Fibroblast of skin of right biceps (primary cell): Measurements from ENCODE around the gene FGFRL1.
"Not testable (repeated sequence)": the region's sequence is repeated elsewhere in the genome, so short reads cannot be mapped to it uniquely, and the experiment has no call there.

Source experiments
- DNase-seq: peaks from one replicate; pipeline ENCODE4 v3.0.0-alpha.2; 2013

Gene FGFRL1

DNA sequence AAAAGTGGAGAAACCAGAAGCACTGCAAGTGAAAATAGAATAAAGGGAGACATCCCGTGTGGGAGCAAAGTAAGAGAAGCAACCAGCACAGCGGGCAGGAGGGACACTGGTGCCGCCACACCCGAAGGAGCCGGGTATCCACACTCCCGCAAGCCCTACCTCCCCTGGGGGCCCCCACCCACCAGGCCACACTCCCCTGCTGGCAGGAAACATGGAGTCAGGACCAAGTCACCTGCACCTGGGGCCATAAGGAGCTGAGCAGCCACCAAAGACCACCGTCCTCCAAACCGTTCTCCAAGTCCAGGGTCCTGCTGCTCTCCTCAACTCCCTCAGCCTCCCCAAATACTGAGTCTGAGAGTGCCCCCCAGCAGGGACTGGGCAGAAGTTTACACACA, 30.5 kb downstream of the FGFRL1 start:
- DNase-seq = no peak

GRCh38 chr4:1042352-1043055, 31.1 kb downstream of the FGFRL1 start:
- no peak for DNase-seq

- no peak for DNase-seq
These were observed 31.7 kb downstream of the FGFRL1 start for GRCh38 chr4:1043162-1043561.

GRCh38 chr4:1043651-1044468, 32.4 kb downstream of the FGFRL1 start:
- DNase-seq = peak; percentile 99

DNA sequence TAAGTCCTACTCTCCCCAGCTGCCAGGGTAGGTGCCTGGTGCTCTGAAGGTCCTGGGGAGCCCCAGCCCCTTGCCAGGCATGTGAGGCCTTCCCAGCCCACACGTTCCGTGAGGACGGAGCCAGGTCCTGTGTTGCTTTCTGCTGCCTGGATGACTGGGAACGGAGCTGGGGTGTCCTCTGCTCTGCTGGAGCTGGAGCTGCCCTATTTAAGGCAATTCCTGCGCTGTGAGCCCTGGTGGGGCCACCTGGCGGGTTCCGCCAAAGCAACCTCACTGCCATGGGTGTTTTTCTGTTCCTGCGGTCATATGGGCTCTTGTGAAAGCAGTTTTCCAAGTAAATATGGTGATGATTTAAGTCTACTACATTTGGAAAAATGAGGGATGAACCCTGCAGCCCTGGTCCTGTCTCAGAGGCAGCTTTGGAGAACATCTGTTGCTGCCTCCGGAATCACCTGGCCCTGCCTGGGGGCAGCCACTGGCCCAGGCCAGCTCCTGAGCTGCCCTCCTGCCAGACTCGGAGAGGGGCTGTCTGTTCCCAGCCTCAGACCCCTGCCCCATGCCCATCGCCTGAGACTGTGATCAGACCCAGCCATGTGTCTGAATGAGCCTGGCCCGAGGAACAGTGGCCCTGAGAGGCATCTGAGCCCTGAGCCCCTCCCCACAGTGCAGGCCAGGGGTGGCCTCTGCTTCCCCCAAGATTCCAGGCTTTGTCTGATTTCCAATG, 33.2 kb downstream of the FGFRL1 start:
- DNase-seq = no peak

DNA sequence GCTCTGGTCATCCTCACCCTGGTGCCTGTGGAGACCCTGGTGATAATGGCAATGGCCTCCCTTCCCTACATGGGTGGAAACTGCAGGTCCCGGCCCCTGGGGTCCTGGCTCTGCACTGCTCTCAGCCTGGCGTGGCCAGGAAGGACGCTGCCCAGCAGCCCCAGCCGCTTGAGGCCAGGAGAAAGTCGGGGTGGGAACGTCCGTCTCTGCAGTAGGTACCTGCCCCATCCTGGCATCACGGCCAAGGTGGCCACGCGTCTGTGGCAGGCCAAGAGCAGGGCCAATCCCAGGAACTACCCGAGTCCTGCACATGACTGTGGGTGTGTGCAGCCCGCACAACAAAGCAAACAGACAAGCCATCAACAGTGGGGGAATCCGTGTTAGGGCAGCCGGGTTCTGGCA, 33.8 kb downstream of the FGFRL1 start:
- DNase-seq = no peak

- no peak for DNase-seq
These were observed 34.3 kb downstream of the FGFRL1 start for GRCh38 chr4:1045595-1046201.

- peak; percentile 86 for DNase-seq
These were observed 35.2 kb downstream of the FGFRL1 start for GRCh38 chr4:1046581-1047011.

DNA sequence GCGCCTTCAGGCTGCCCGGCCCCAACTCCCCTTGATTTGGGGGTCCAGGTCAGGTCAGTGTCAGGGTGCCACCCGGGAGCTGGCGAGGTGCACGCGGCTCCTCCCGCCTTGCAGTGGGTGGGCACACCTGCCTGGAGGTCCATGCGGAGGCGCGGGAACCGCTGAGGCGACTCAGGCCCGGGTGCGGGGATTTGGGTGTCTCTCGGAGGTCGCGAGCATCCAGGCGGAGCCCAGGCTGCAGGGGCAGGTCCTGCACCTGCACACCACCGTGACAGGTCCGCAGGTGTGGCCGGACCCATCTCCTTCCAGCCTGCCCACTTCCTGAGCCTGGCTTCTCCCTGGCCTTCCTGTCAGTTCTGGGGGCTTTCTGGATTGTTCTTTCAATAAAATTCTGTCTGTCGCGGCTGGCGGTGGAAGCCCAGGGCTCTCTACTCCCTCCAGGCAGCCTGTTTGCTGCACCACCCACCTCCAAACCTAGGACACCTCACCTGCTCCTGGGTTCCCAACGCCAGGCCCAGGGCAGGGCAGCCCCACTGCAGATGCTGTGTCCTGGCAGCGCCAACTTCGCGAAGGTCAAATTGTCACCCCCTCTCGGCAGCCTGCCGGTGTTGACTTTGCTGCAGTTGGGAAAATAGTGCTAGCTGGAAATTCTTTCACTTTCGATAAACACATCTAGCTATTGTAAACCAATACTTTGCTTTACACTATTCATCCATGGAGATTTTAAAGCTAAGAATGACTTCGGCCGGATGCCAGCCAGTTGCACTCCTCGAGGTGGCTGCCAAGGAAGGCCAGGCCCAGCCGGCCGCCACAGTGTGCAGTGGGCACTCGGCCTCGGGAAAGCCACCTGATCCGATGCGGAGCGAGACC, 35.9 kb downstream of the FGFRL1 start:
- no peak for DNase-seq

GRCh38 chr4:1047976-1048772, 36.7 kb downstream of the FGFRL1 start:
- DNase-seq = no peak

DNA sequence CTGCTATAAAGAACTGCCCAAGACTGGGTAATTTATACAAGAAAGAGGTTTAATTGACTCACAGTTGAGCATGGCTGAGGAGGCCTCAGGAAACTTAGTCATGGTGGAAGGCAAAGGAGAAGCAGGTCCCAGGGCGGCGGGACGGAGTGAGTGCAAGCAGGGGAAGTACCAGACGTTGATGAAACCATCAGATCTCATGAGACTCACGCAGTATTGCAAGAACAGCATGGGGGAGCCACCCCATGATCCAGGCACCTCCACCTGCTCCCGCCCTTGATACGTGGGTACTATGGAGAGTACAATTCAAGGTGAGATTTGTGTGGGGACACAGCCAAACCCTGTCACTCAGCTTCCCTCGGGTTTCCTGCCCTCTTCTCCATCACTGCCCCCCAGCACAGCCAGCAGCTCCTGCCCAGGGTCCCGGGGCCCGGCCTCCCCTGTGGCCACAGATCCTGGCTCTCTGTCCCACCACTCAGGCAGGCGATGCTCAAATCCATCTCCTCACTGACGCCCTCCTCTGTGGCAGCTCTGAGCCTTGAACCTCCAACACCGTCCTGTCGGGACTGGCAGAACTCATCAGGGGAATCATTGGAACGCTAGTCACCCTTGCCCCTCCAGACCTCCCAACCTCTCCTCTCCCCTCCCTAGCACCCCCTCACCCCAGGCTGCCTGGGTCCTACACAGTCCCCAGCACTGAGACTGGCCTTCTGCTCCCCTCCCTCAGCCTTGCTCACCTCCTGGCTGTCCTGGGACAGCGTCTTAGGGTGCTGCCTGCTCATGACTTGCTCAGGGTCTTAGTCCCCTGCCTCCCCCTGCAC, 37.6 kb downstream of the FGFRL1 start:
- no peak for DNase-seq

- DNase-seq = no peak
These were observed 38.1 kb downstream of the FGFRL1 start for GRCh38 chr4:1049591-1049905.

DNA sequence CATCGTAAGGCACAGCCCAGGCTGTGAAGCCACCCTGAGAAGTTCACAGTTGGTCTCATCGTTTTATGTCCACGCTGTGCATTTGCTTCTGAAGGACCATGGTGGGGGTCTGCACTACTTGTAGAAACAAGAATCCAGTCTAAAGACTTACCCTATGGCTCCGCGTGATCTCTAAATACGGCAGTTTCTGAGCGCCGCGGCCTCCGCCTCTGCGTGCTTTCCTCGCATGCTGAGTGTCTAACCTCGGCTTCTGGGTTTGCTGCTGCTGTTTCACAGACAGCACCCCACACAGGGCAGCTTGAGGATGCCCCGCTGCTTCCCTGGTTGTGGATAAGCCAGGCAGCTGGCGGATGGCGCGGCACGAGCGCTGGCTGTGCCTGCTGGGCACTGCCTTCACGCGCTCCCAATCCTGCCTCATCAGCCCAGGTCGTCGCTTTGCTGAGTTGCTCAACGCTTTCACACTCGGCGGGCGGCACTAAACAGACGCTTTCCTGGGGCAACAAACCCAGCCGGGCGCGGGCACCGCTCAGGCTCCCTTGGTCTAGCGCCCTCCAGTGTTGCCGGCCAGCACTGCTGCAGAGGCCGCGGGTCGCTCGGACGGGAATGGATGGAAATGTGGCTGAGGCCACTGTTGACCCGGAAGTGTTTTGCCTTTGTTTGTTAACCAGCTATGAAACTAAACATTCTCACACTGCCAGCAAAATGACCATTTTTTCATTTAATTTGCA, 39.2 kb downstream of the FGFRL1 start:
- no peak for DNase-seq

DNA sequence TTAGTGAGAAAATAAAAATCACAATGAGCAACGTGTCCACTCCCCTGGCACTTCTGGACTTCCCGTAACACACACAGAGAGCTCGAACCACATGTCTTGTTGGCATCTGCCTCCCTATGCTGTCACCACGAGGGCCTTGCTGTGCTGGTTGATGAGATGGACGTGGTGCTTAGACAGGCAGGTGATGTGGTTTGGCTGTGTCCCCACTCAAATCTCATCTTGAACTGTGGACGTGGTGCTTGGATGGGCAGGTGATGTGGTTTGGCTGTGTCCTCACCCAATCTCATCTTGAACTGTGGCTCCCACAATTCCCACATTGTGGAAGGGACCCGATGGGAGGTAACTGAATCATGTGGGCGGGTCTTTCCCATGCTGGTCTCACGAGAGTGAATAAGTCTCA, 40.0 kb downstream of the FGFRL1 start:
- DNase-seq = no peak

- no peak for DNase-seq
These were observed 40.8 kb downstream of the FGFRL1 start for GRCh38 chr4:1052231-1052671.

- DNase-seq = peak; percentile 83
These were observed 41.7 kb downstream of the FGFRL1 start for GRCh38 chr4:1053080-1053661.

- DNase-seq = not testable (repeated sequence)
These were observed 42.5 kb downstream of the FGFRL1 start for GRCh38 chr4:1053891-1054290.

- not testable (repeated sequence) for DNase-seq
These were observed 43.3 kb downstream of the FGFRL1 start for GRCh38 chr4:1054696-1055242.

- DNase-seq = not testable (repeated sequence)
These were observed 43.8 kb downstream of the FGFRL1 start for GRCh38 chr4:1055243-1055701.
